PC-3 (cell line): ENCODE results near the gene ESYT2. TPM values are rescaled to one million over a fixed set of nuclear protein-coding genes. Genes with fewer than 3 reads are reported as not detected.

Experiments
- ATAC-seq: fragments of 200-7000 bp; cut with Tn5 transposase; 2 replicates; pipeline ENCODE4 v1.9.1; 2020; ENCODE audit warnings: mild to moderate bottlenecking, moderate library complexity
- BruUV-seq: library from RNA; stranded (reverse); fragments of 400-500 nt; replicated peaks from 2 replicates; lab custom pipeline; 2021; lab: Mats Ljungman, UMichigan
- CTCF ChIA-PET: fragments of 300-600 bp; sonication (Branson Sonifier 250); formaldehyde crosslinking; loops from one replicate; lab custom pipeline; 2022; ENCODE audit warnings: antibody characterized with exemption; lab: Charles Lee
- POLR2A ChIA-PET: fragments of 300-600 bp; sonication (Branson Sonifier 250); formaldehyde crosslinking; loops from one replicate; lab custom pipeline; 2022; ENCODE audit warnings: antibody characterized with exemption; ENCODE audit not compliant: unreplicated experiment; lab: Charles Lee
- DNase-seq: peaks from one replicate; pipeline ENCODE4 v3.0.0-alpha.2; 2015
- H2AFZ ChIP-seq: fragments of 300-600 bp; sonication (generic); 2 replicates; pipeline ENCODE4 v1.6.0; 2016; ENCODE audit warnings: antibody characterized with exemption, low read length
- H3F3A ChIP-seq: fragments of 300-600 bp; sonication (generic); one replicate; pipeline ENCODE4 v1.6.0; 2017; ENCODE audit warnings: antibody characterized with exemption, low read length, control low read depth, mild to moderate bottlenecking; ENCODE audit not compliant: unreplicated experiment
- H3K27ac ChIP-seq: fragments of 300-600 bp; sonication (generic); 2 replicates; pipeline ENCODE4 v1.5.1; 2016; ENCODE audit warnings: mild to moderate bottlenecking, low read length
- H3K27me3 ChIP-seq: fragments of 300-600 bp; sonication (generic); 2 replicates; pipeline ENCODE4 v1.6.1; 2016; ENCODE audit warnings: low read length, mixed read lengths
- H3K36me3 ChIP-seq: fragments of 300-600 bp; sonication (generic); 2 replicates; pipeline ENCODE4 v1.6.1; 2016; ENCODE audit warnings: low read depth, mixed run types, low read length, mixed read lengths
- H3K4me1 ChIP-seq: fragments of 300-600 bp; sonication (generic); 2 replicates; pipeline ENCODE4 v1.5.1; 2016; ENCODE audit warnings: low read length; ENCODE audit not compliant: insufficient read depth
- H3K4me2 ChIP-seq: fragments of 300-600 bp; sonication (generic); 2 replicates; pipeline ENCODE4 v1.6.0; 2016; ENCODE audit warnings: low read length
- H3K4me3 ChIP-seq: fragments of 300-600 bp; sonication (generic); 2 replicates; pipeline ENCODE4 v1.5.1; 2016; ENCODE audit warnings: mild to moderate bottlenecking, low read length, mixed read lengths
- H3K79me2 ChIP-seq: fragments of 300-600 bp; sonication (generic); 2 replicates; pipeline ENCODE4 v1.6.1; 2017; ENCODE audit warnings: low read length, mixed read lengths
- H3K9ac ChIP-seq: fragments of 300-600 bp; sonication (generic); 2 replicates; pipeline ENCODE4 v1.6.0; 2016; ENCODE audit warnings: mild to moderate bottlenecking, low read length
- H3K9me2 ChIP-seq: fragments of 300-600 bp; sonication (generic); replicated peaks from 2 replicates; pipeline ENCODE4 v1.6.1; 2016; ENCODE audit warnings: mixed run types, low read length, mixed read lengths
- H3K9me3 ChIP-seq: fragments of 300-600 bp; sonication (generic); 2 replicates; pipeline ENCODE4 v1.6.1; 2016; ENCODE audit warnings: low read length, mixed read lengths
- H4K20me1 ChIP-seq: fragments of 300-600 bp; sonication (generic); 2 replicates; pipeline ENCODE4 v1.6.1; 2016; ENCODE audit warnings: low read length, mixed read lengths
- EZH2 ChIP-seq: fragments of 300-600 bp; sonication (generic); IDR thresholded peaks from one replicate; pipeline ENCODE4 v1.6.1; 2017; ENCODE audit warnings: antibody characterized with exemption, mild to moderate bottlenecking, low read length; ENCODE audit not compliant: unreplicated experiment
- EZH2phosphoT487 ChIP-seq: fragments of 300-600 bp; sonication (generic); IDR thresholded peaks from 2 replicates; pipeline ENCODE4 v1.6.1; 2018; ENCODE audit warnings: mild to moderate bottlenecking, antibody characterized with exemption, low read length, borderline replicate concordance
- intact Hi-C: fragments of 100-400 bp; cut with micrococcal nuclease; formaldehyde crosslinking; loops from 2 replicates; pipeline ENCODE4 v1.9.0; 2023
- total RNA-seq: library from RNA; depleted of rRNA; stranded (reverse); fragments of >200 nt; gene quantifications from 2 replicates; pipeline ENCODE4 v1.2.3, GENCODE V29; 2014
- TF ChIP-seq, protein P1 (sequence below): fragments of 300-600 bp; sonication (generic); conservative IDR thresholded peaks from 2 replicates; pipeline ENCODE4 v1.5.1; 2017; ENCODE audit warnings: antibody characterized with exemption, low read depth, mild to moderate bottlenecking, low read length

The ESYT2 gene
- total RNA-seq, 1 experiment from 2014 or later = 76.1 TPM

DNA sequence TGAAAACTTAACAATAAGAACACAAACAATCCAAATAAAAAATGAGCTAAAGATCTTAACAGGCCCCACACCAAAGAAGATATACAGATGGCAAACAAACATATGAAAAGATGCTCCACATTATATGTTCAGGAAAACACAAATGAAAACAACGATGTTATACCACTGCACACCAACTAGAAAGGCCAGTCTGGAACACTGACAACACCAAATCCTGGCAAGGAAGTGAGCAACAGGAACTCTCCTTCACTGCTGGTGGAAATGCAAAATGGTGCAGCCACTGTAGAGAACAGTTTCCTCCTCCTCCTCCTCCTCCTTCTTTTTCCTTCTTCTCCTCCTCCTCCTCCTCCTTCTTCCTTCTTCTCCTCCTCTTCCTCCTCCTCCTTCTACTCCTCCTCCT, 112.5 kb downstream of the ESYT2 start:
- no peak for ATAC-seq
- POLR2A ChIA-PET = no interaction called here

DNA sequence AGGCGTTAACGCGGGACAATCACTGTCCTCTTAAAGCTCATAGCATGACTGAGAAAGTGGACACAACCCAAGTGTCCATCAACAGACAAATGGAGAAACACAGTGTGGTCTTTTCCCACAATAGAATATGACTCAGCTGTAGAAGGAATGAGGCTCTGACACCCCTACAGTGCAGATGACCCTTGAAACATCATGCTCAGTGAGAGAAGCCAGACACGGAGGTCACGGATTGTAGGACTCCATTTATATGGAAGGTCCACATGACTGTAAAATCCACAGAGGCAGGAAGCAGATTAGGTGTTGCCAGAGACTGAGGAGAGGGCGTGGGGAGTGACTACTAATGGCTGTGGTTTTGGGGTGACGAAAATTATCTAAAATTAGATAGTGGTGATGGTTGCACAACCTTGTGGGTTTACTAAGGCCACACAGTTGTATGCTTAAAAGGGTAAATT, 118.6 kb downstream of the ESYT2 start:
- POLR2A ChIA-PET = no interaction called here
- BruUV-seq = no TSS peak
- CTCF ChIA-PET = no interaction called here

More for the DNA sequence above, 112.5 kb downstream of the ESYT2 start:
- H4K20me1 ChIP-seq = no peaks in the 10 kb centered on the region
- no peak for DNase-seq
- CTCF ChIA-PET = no interaction called here
- TF ChIP-seq EZH2 = no peak
- TF ChIP-seq, protein P1, sequence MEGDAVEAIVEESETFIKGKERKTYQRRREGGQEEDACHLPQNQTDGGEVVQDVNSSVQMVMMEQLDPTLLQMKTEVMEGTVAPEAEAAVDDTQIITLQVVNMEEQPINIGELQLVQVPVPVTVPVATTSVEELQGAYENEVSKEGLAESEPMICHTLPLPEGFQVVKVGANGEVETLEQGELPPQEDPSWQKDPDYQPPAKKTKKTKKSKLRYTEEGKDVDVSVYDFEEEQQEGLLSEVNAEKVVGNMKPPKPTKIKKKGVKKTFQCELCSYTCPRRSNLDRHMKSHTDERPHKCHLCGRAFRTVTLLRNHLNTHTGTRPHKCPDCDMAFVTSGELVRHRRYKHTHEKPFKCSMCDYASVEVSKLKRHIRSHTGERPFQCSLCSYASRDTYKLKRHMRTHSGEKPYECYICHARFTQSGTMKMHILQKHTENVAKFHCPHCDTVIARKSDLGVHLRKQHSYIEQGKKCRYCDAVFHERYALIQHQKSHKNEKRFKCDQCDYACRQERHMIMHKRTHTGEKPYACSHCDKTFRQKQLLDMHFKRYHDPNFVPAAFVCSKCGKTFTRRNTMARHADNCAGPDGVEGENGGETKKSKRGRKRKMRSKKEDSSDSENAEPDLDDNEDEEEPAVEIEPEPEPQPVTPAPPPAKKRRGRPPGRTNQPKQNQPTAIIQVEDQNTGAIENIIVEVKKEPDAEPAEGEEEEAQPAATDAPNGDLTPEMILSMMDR = no peak
- H3K36me3 ChIP-seq = no peaks in the 10 kb centered on the region
- H3F3A ChIP-seq = no peaks in the 10 kb centered on the region
- no peak overlapping the region for H3K4me3 ChIP-seq
- H3K4me1 ChIP-seq = no peaks in the 10 kb centered on the region
- BruUV-seq = no TSS peak
- H3K79me2 ChIP-seq = no peaks in the 10 kb centered on the region
- H2AFZ ChIP-seq = no peak overlapping the region
- H3K9ac ChIP-seq = no peak overlapping the region
- no peaks in the 10 kb centered on the region for H3K9me3 ChIP-seq
- H3K9me2 ChIP-seq = no peaks in the 10 kb centered on the region
- no peak overlapping the region for H3K27ac ChIP-seq
- H3K27me3 ChIP-seq = 0 out of 2 replicates have a peak, but pooled peaks cover 4% of the 10 kb centered on the region
- intact Hi-C loops = no loop called here
- no peak overlapping the region for H3K4me2 ChIP-seq

DNA sequence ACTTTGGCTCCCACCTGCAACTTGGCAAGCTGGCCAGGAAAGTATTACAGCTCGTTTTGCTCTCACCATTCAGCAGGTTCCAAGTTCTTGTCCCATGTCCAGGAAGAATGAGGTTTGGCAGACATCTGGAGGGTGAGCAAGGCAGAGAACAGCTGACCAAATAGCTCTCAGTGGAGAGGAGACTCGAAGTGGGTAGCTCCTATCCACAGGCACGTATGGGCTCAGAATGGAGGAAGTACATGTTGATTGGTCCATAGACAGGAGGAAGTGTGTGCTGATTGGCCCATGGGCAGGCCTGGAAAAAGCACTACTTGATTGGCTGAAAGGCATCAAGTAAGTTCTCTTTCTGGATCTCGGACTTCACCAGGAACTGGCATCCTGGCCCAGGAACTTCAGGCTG, 121.7 kb downstream of the ESYT2 start:
- TF ChIP-seq EZH2 = no peak
- TF ChIP-seq, protein P1 = no peak
- no peak for TF ChIP-seq EZH2phosphoT487
- BruUV-seq = no TSS peak
- H2AFZ ChIP-seq = no peak overlapping the region

More for the DNA sequence above, 118.6 kb downstream of the ESYT2 start:
- Histone ChIP-seq H3K4me2 (no peak overlapping the region), H2AFZ (no peak overlapping the region), H3K9ac (no peak overlapping the region), H3K9me2 (no peaks in the 10 kb centered on the region), H3K27ac (no peak overlapping the region), H4K20me1 (no peaks in the 10 kb centered on the region), H3K79me2 (no peaks in the 10 kb centered on the region), H3K4me1 (no peaks in the 10 kb centered on the region; the same call in 1 of the 2 replicates), H3K9me3 (no peaks in the 10 kb centered on the region), H3K27me3 (no peaks in the 10 kb centered on the region), H3F3A (no peaks in the 10 kb centered on the region), H3K36me3 (no peaks in the 10 kb centered on the region), H3K4me3 (no peak overlapping the region)
- intact Hi-C loops = no loop called here
- DNase-seq = no peak
- TF ChIP-seq EZH2phosphoT487 (no peak), EZH2 (no peak)
- TF ChIP-seq, protein P1 = no peak
- ATAC-seq = no peak

More for the DNA sequence above, 121.7 kb downstream of the ESYT2 start:
- peaks cover 13% of the 10 kb centered on the region for H3K4me1 ChIP-seq
- ChIA-PET CTCF (no interaction called here), POLR2A (no interaction called here)
- ATAC-seq = no peak
- no peak overlapping the region for H3K9ac ChIP-seq
- H3F3A ChIP-seq = no peaks in the 10 kb centered on the region
- H3K79me2 ChIP-seq = peaks cover 23% of the 10 kb centered on the region
- no peak for DNase-seq
- no peak overlapping the region for H3K4me3 ChIP-seq
- no peaks in the 10 kb centered on the region for H3K9me3 ChIP-seq
- no peak overlapping the region for H3K4me2 ChIP-seq
- intact Hi-C loops = no loop called here
- H3K36me3 ChIP-seq = no peaks in the 10 kb centered on the region
- no peak overlapping the region for H3K27ac ChIP-seq
- no peaks in the 10 kb centered on the region for H3K9me2 ChIP-seq
- no peaks in the 10 kb centered on the region; the same call in 1 of the 2 replicates for H4K20me1 ChIP-seq
- no peaks in the 10 kb centered on the region for H3K27me3 ChIP-seq
